Activated CD8-positive, alpha-beta memory T cell treated with anti-CD3 and anti-CD28 coated beads, Interleukin-2, amount 10 ng/mL, durations not matched to agents 7 days and 5 days (primary cell): Measurements from ENCODE around the gene MLST8. TPM values are rescaled to one million over a fixed set of nuclear protein-coding genes. Genes with fewer than 3 reads are reported as not detected.

Source experiments
- ATAC-seq: fragments of 150-1000 bp; cut with Tn5 transposase; one replicate; pipeline ENCODE4 v1.10.0; 2021; ENCODE audit warnings: moderate library complexity
- CTCF ChIA-PET: fragments of 350-600 bp; sonication (Branson Sonifier 250); formaldehyde crosslinking; loops from one replicate; lab custom pipeline; 2021; ENCODE audit warnings: antibody characterized with exemption; lab: Charles Lee
- DNase-seq: peaks from one replicate; pipeline ENCODE4 v3.0.0-alpha.2; 2020
- H3K27ac Mint-ChIP-seq: one replicate; pipeline ENCODE4 v1.8.0; 2021; ENCODE audit warnings: mild to moderate bottlenecking, mixed read lengths
- H3K27me3 Mint-ChIP-seq: one replicate; pipeline ENCODE4 v1.8.0; 2021; ENCODE audit warnings: mixed read lengths
- H3K36me3 Mint-ChIP-seq: one replicate; pipeline ENCODE4 v1.8.0; 2021; ENCODE audit warnings: mild to moderate bottlenecking, mixed read lengths
- H3K4me1 Mint-ChIP-seq: one replicate; pipeline ENCODE4 v1.8.0; 2021; ENCODE audit warnings: mixed read lengths
- H3K4me3 Mint-ChIP-seq: one replicate; pipeline ENCODE4 v1.8.0; 2021; ENCODE audit warnings: mild to moderate bottlenecking, moderate library complexity, mixed read lengths
- H3K9me3 Mint-ChIP-seq: one replicate; pipeline ENCODE4 v1.8.0; 2022; ENCODE audit warnings: low read depth, mixed read lengths
- total RNA-seq, 2 experiments: library from RNA; stranded (reverse); gene quantifications; one replicate each; pipeline ENCODE4 v1.2.3, GENCODE V29; 2021

Gene MLST8
- total RNA-seq, 2 experiments from 2014 or later, result 38.9 to 45.7 TPM

DNA sequence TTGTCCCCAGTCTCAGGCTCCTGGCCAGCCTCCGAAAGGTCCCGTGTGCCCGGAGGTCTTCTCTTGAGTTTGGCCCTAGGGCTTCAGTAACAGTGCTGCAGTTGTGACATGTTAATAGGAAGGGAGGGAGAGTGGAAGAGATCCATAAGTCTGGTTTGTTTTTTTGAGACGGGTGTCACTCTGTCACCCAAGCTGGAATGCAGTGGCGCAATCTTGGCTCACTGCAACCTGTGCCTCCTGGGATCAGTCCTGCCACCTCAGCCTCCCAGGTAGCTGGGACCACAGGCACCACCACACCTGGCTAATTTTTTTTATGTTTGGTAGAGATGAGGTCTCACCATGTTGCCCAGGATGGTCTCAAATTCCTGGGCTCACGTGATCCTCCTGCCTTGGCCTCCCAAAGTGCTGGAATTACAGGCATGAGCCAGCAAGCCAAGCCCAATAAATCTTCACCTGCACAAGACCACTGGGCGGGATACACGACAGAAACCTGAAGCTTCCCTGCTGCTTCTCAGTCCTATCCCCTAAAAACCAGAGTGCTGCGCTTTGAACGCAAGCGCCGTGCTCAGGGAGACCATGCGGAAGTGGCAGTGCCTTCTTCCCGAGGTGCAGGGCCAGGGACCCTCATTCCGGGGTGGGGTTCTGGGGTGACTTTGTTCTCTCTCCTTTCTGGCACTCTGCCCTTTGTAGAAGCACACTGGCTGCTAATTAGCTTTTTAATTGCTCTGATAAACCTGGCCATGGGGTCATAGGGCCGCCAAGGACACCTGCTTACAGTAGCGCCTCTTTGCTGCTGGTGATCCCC lies 38.8 kb upstream of the MLST8 start:
- no peaks in the 10 kb centered on the region for H3K9me3 Mint-ChIP-seq
- H3K27me3 Mint-ChIP-seq, result no peaks in the 10 kb centered on the region
- peaks cover 14% of the 10 kb centered on the region for H3K36me3 Mint-ChIP-seq
- CTCF ChIA-PET, result no interaction called here
- H3K27ac Mint-ChIP-seq, result no peak overlapping the region
- H3K4me3 Mint-ChIP-seq, result no peak overlapping the region
- DNase-seq (no peak), ATAC-seq (no peak)
- no peaks in the 10 kb centered on the region for H3K4me1 Mint-ChIP-seq

DNA sequence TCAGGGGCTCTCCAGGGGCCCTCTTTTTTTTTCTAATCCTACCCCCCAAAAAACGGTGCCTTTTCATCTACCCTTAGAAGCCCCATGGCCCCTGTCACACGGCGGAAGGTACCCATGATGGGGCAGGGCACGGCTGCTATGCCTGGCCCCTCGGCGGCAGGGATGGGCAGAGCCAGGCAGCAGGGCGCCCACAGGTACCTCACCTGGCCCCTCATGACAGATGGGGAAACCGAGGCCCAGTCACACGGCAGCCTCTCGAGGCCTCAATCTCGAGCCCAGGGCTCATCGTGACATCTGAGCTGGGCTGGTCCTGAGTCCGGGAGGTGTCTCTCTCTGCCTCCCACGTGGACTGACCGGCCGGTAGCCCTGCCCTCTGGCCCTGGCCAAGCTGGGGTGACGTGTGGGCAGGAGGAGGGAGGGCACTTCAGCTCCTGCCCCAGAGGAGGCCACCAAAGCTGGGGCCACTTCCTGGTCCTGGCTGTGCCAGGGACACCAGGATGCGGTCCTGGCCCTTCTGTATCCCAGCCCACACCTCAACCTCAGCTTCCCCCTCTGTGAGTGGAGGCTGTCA lies 38.1 kb upstream of the MLST8 start:
- CTCF ChIA-PET, result interaction anchor here (1.1 kb wide), 1 partner anchor 12 kb away, joined by 3 read pairs; the partner anchor contains the start of gene TRAF7
- H3K27ac Mint-ChIP-seq, result no peak overlapping the region
- ATAC-seq, result no peak

DNA sequence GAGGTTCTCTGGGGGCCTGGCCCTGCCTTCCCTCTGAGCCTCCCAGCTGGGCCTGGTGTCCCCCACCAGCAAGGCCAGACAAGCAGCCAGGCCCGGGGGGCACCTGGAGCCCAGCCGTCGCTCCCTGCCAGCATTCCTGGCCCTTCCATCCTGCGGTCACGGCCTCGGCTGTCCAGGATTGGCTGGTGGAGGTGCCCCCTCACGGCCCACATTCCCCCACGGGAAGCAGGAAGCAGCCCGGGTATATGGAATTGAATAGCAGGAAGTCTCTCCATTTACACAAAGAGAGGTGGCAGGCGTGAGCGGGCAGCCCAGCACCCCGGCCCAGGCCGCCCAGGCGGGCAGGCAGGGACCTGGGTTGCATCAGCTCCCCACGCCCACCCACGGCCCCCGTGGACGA lies 35.2 kb upstream of the MLST8 start:
- Mint-ChIP-seq H3K36me3 (peaks cover 10% of the 10 kb centered on the region), H3K27ac (no peak overlapping the region), H3K4me3 (no peak overlapping the region), H3K4me1 (no peaks in the 10 kb centered on the region), H3K9me3 (no peaks in the 10 kb centered on the region), H3K27me3 (no peaks in the 10 kb centered on the region)
- ATAC-seq (no peak), DNase-seq (no peak)
- CTCF ChIA-PET, result no interaction called here

More for the DNA sequence above, 38.1 kb upstream of the MLST8 start:
- DNase-seq, result no peak
- H3K9me3 Mint-ChIP-seq, result no peaks in the 10 kb centered on the region
- H3K27me3 Mint-ChIP-seq, result no peaks in the 10 kb centered on the region
- no peak overlapping the region for H3K4me3 Mint-ChIP-seq
- no peaks in the 10 kb centered on the region for H3K4me1 Mint-ChIP-seq
- H3K36me3 Mint-ChIP-seq, result peaks cover 15% of the 10 kb centered on the region

DNA sequence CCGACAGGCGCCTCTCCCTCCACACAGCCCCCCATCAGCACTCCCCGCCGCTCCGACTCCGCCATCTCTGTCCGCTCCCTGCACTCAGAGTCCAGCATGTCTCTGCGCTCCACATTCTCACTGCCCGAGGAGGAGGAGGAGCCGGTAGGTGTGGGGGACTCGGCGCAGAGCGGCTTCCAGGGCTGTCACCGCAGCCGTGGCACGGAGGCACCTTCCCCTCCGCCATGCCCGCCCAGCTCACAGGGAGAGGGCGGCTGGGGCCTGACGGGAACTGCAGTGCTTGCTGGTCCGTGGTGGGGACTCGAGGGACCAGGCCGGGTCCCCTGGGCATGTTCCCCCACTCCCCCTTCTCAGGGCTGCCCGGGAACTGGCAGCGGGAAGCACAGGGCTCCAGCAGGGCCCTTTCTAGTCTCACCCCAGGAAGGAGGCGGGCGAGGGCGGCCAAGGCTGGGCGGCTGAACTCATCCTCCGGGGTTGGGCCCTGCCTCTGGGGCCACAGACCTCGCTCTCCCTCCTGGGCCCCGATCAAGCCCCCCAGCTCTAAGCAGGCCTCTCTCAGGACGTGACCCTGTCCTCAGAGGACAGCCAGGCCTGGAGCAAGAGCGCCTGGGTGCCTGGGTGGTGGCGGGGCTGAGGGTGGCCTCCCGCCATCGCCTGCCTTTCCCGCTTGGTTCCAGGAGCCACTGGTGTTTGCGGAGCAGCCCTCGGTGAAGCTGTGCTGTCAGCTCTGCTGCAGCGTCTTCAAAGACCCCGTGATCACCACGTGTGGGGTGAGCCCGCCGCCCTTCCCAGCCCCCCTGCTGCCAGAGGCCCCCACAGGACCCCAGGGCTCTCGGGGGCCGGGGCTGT lies 34.4 kb upstream of the MLST8 start:
- no peaks in the 10 kb centered on the region for H3K9me3 Mint-ChIP-seq
- no peaks in the 10 kb centered on the region for H3K27me3 Mint-ChIP-seq
- no peak overlapping the region for H3K27ac Mint-ChIP-seq
- H3K36me3 Mint-ChIP-seq, result peaks cover 9% of the 10 kb centered on the region
- no peak for ATAC-seq
- no peak for DNase-seq
- no peak overlapping the region for H3K4me3 Mint-ChIP-seq
- H3K4me1 Mint-ChIP-seq, result no peaks in the 10 kb centered on the region
- CTCF ChIA-PET, result no interaction called here

DNA sequence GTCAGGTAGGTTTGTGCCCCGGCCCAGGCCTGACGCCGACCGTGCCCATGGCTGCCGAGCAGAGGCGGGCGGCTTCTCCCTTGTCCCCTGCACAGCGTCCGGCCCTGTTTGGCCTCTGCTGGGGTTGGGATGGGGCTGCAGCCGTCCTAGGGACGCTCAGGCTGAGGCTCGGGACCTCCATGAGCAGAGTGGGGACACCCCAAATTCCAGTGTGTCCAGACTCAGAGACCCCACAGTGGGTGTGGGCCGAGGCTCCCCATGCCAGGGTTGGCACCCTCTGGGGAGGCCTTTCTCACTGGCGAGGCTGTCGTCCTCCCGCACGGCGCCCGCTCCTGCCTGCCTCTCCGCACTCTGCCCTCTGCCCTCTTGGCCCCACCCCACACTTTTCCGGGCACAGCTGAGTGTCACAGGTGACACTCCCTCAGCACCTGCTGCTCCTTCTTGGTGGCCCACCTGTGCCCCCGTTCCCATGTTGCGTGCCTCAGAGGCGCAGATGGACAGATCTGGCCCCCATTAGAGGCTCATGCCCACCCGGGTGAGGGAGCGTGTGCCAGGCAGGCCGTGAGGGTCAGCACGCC lies 33.6 kb upstream of the MLST8 start:
- H3K4me1 Mint-ChIP-seq, result no peaks in the 10 kb centered on the region
- no peak overlapping the region for H3K27ac Mint-ChIP-seq
- no peaks in the 10 kb centered on the region for H3K27me3 Mint-ChIP-seq
- H3K4me3 Mint-ChIP-seq, result no peak overlapping the region
- CTCF ChIA-PET, result no interaction called here
- DNase-seq (no peak), ATAC-seq (no peak)
- H3K36me3 Mint-ChIP-seq, result peaks cover 8% of the 10 kb centered on the region
- H3K9me3 Mint-ChIP-seq, result no peaks in the 10 kb centered on the region

DNA sequence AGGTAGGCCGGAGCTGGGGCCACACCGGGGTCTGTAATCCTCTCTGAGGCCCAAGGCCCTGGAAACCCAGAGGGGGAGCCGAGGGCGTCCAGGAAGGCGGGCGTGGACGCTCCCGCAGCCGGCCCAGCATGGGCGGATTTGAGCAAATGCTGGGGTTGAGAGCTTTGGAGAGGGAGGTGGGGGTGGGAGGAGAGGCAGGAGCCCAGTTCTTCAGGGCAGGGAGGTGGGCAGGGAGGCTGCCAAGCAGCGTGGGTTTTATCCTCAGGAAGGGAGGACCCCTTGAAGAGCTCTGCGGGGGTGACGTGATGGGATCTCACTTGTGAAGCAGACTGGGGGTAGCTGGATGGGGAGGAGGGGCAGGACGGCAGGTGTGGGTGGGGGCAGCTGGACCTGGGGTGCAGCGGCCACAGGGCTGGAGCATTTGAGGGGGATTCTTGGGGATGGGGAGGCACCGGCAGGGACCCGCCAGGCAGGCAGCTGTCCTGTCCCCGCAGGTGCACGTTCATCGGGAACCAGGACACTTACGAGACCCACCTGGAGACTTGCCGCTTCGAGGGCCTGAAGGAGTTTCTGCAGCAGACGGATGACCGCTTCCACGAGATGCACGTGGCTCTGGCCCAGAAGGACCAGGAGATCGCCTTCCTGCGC lies 32.4 kb upstream of the MLST8 start:
- no peaks in the 10 kb centered on the region for H3K27me3 Mint-ChIP-seq
- no peak for DNase-seq
- H3K4me3 Mint-ChIP-seq, result no peak overlapping the region
- CTCF ChIA-PET, result interaction anchor here (1.6 kb wide), 1 partner anchor 17 kb away, joined by 4 read pairs; the partner anchor contains the start of gene TRAF7
- peaks cover 12% of the 10 kb centered on the region for H3K36me3 Mint-ChIP-seq
- no peak for ATAC-seq
- H3K9me3 Mint-ChIP-seq, result no peaks in the 10 kb centered on the region
- no peak overlapping the region for H3K27ac Mint-ChIP-seq
- no peaks in the 10 kb centered on the region for H3K4me1 Mint-ChIP-seq

DNA sequence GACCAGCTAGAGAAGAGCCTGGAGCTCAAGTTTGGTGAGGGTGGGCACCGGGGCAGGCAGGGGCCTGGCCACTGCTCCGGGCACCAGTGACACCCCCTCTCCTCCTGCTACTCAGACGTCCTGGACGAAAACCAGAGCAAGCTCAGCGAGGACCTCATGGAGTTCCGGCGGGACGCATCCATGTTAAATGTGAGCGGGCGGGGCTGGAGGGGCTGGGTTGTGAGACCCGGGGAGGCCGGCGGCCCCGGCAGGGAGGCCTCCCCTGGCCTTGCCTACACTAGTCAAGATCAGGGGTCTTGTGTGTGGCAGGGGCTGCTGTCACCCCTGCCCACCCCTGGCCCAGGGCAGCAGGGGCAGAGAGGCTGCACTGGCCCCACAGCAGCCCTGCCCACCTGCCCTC lies 31.9 kb upstream of the MLST8 start:
- Mint-ChIP-seq H3K27me3 (no peaks in the 10 kb centered on the region), H3K36me3 (peaks cover 12% of the 10 kb centered on the region), H3K4me3 (no peak overlapping the region), H3K9me3 (no peaks in the 10 kb centered on the region), H3K4me1 (no peaks in the 10 kb centered on the region), H3K27ac (no peak overlapping the region)
- no peak for ATAC-seq
- no peak for DNase-seq
- CTCF ChIA-PET, result interaction anchor here (1.6 kb wide), 1 partner anchor 18 kb away, joined by 4 read pairs; the partner anchor contains the start of gene TRAF7

DNA sequence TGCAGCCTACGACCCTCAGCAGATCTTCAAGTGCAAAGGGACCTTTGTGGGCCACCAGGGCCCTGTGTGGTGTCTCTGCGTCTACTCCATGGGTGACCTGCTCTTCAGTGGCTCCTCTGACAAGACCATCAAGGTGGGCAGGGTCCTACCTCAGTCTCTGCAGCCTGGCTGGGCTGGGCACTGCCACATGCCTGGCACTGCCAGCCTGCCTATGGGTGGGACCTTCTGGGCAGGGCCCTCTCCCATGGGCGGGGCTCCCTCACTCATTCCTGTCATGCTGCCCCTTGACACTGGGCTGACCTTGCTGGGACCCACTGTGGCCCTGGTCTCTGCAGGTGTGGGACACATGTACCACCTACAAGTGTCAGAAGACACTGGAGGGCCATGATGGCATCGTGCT lies 31.3 kb upstream of the MLST8 start:
- no peaks in the 10 kb centered on the region for H3K4me1 Mint-ChIP-seq
- no peaks in the 10 kb centered on the region for H3K9me3 Mint-ChIP-seq
- DNase-seq, result no peak
- H3K27me3 Mint-ChIP-seq, result no peaks in the 10 kb centered on the region
- CTCF ChIA-PET, result interaction anchor here (1.6 kb wide), 1 partner anchor 18 kb away, joined by 4 read pairs; the partner anchor contains the start of gene TRAF7
- H3K36me3 Mint-ChIP-seq, result peaks cover 12% of the 10 kb centered on the region
- H3K27ac Mint-ChIP-seq, result no peak overlapping the region
- no peak for ATAC-seq
- no peak overlapping the region for H3K4me3 Mint-ChIP-seq

DNA sequence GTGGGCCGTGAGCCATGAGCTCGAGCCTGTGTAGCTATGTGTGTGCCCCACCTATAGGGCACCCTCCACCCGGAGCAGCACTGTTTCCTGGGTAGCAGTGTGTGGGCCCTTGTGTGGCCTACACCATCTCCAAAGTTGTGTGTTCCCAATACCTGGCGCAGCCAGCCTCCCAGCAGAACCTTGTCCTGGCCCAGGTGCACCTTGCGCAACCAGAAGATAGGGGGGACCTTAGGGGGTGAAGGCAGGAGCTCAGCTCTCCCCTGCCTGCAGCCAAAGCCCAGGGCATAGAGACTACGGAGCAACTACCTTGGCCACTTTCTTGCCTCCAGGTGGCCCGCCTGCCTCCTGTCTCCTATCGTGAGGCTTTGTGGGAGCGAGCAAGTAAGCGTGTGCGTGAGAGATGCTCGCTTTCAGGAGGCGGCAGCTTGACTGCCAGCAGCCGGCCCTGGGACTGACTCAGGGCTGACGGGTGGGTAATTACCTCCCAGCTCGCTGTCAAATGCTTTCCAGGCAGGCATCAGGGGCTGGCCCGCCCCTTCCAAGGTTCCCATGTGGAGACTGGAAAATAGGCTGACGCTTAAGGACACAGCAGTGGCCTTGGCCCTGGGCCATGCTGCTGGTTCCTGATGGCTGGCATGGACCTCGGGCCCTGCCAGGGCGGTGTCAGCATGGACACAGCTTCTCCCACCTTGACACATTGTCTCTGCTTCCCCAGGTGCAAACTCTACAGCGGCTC lies 30.7 kb upstream of the MLST8 start:
- CTCF ChIA-PET, result interaction anchor here (1.6 kb wide), 1 partner anchor 19 kb away, joined by 4 read pairs; the partner anchor contains the start of gene TRAF7
- Mint-ChIP-seq H3K4me3 (no peak overlapping the region), H3K9me3 (no peaks in the 10 kb centered on the region), H3K27me3 (no peaks in the 10 kb centered on the region), H3K36me3 (peaks cover 12% of the 10 kb centered on the region), H3K27ac (no peak overlapping the region), H3K4me1 (no peaks in the 10 kb centered on the region)
- ATAC-seq (no peak), DNase-seq (no peak)

DNA sequence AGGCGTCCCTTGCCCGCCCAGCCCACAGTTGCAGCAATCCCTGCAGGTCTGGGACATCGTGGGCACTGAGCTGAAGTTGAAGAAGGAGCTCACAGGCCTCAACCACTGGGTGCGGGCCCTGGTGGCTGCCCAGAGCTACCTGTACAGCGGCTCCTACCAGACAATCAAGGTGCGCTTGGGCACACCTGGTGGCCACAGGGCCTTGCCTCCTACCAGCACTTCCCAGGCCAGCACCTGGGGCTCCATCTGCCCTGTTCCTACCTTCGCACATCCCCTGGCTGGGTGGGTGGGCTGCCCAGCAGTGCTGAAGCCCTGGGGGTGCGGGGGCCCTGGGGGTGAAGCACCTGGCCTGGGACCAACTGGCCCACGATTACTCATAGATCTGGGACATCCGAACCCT lies 29.8 kb upstream of the MLST8 start:
- H3K36me3 Mint-ChIP-seq, result peaks cover 12% of the 10 kb centered on the region
- DNase-seq, result no peak
- no peaks in the 10 kb centered on the region for H3K27me3 Mint-ChIP-seq
- H3K4me1 Mint-ChIP-seq, result no peaks in the 10 kb centered on the region
- no peak overlapping the region for H3K4me3 Mint-ChIP-seq
- ATAC-seq, result no peak
- no peaks in the 10 kb centered on the region for H3K9me3 Mint-ChIP-seq
- CTCF ChIA-PET, result no interaction called here
- H3K27ac Mint-ChIP-seq, result no peak overlapping the region

DNA sequence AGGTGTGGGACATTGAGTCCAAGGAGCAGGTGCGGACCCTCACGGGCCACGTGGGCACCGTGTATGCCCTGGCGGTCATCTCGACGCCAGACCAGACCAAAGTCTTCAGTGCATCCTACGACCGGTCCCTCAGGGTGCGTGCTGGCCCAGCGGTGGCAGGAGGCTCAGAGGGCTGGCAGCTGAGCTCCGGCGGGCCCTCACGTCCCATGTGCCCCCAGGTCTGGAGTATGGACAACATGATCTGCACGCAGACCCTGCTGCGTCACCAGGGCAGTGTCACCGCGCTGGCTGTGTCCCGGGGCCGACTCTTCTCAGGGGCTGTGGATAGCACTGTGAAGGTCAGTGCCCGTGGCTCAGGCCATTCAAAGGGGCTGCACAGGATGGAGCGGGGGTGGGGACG lies 29.2 kb upstream of the MLST8 start:
- H3K9me3 Mint-ChIP-seq, result no peaks in the 10 kb centered on the region
- no peak overlapping the region for H3K4me3 Mint-ChIP-seq
- no peaks in the 10 kb centered on the region for H3K4me1 Mint-ChIP-seq
- H3K27ac Mint-ChIP-seq, result peak overlapping the region; percentile 54
- H3K27me3 Mint-ChIP-seq, result no peaks in the 10 kb centered on the region
- DNase-seq, result no peak
- CTCF ChIA-PET, result no interaction called here
- H3K36me3 Mint-ChIP-seq, result peaks cover 12% of the 10 kb centered on the region
- no peak for ATAC-seq

DNA sequence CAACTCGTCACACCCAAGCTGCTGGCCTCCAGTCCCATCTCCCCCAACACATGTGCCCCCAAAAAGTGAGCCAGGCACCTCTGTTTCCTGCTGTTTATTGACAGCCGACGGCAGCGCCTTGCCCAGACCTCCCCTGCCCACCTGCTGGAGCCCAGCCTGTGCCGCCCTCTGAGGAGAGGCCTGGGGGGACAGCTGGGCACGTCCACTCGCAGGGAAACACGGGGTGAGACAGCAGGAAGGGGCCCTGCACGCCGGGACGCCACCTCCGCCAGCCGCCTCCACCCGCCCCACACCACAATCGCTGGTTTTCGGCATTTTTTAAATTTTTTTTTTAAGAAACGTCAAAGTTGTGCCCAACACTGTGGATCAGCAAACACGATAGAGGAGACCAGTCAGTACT lies 28.2 kb upstream of the MLST8 start:
- no peak for DNase-seq
- CTCF ChIA-PET, result no interaction called here
- ATAC-seq, result no peak

More for the DNA sequence above, 28.2 kb upstream of the MLST8 start:
- H3K4me3 Mint-ChIP-seq, result no peak overlapping the region
- H3K36me3 Mint-ChIP-seq, result peaks cover 9% of the 10 kb centered on the region
- no peaks in the 10 kb centered on the region for H3K9me3 Mint-ChIP-seq
- H3K27ac Mint-ChIP-seq, result no peak overlapping the region
- H3K27me3 Mint-ChIP-seq, result no peaks in the 10 kb centered on the region
- H3K4me1 Mint-ChIP-seq, result no peaks in the 10 kb centered on the region
